ENCODE results near the gene MSRB3. TPM values are rescaled to one million over a fixed set of nuclear protein-coding genes. Genes with fewer than 3 reads are reported as not detected.

Gene MSRB3
- total and polyA plus RNA-seq, 7 donors: 15.4 to 64.1 (median 48.3) TPM

- H3K9me3 ChIP-seq: no peaks in the 10 kb centered on the region
- no peaks in the 10 kb centered on the region for H3K4me1 ChIP-seq
- DNase-seq (no peak), ATAC-seq (no peak)
- no peak overlapping the region for H3K4me3 ChIP-seq
- H3K27me3 ChIP-seq (ENCODE audit: insufficient read depth in 3 of 3, low read length in 2 of 3): no peaks in the 10 kb centered on the region
- WGBS, 3 donors: 94 to 95% (median 95%) methylated on average over 7 of the region's 7 CpGs
- intact Hi-C loops (cut with DNase I): no loop called here
- no peak for TF ChIP-seq CTCF (IDR thresholded peaks at IDR 0.05)
- H3K27ac ChIP-seq: no peak overlapping the region
- H3K36me3 ChIP-seq (ENCODE audit: insufficient read depth in 1 of 2, low read depth in 1 of 2): no peaks in the 10 kb centered on the region
Measured at GRCh38 chr12:65499167-65499566, 220.7 kb downstream of the MSRB3 start.

GRCh38 chr12:65500091-65500900, 221.8 kb downstream of the MSRB3 start:
- no peaks in the 10 kb centered on the region for H3K4me1 ChIP-seq
- ATAC-seq: no peak
- no peak for TF ChIP-seq CTCF (IDR thresholded peaks at IDR 0.05)
- no peaks in the 10 kb centered on the region for H3K9me3 ChIP-seq
- no peak for DNase-seq
- no peak overlapping the region for H3K27ac ChIP-seq
- 39 to 42% (median 41%) methylated on average over 7 of the region's 7 CpGs for WGBS, 3 donors
- H3K27me3 ChIP-seq (ENCODE audit: insufficient read depth in 3 of 3, low read length in 2 of 3): no peaks in the 10 kb centered on the region
- intact Hi-C loops (cut with DNase I): no loop called here
- H3K4me3 ChIP-seq: no peak overlapping the region
- no peaks in the 10 kb centered on the region for H3K36me3 ChIP-seq (ENCODE audit: insufficient read depth in 1 of 2, low read depth in 1 of 2)

GRCh38 chr12:65501093-65501621, 222.7 kb downstream of the MSRB3 start:
- Histone ChIP-seq H3K27ac (no peak overlapping the region), H3K4me3 (no peak overlapping the region), H3K27me3 (ENCODE audit: insufficient read depth in 3 of 3, low read length in 2 of 3) (no peaks in the 10 kb centered on the region), H3K4me1 (no peaks in the 10 kb centered on the region), H3K9me3 (no peaks in the 10 kb centered on the region), H3K36me3 (ENCODE audit: insufficient read depth in 1 of 2, low read depth in 1 of 2) (no peaks in the 10 kb centered on the region)
- intact Hi-C loops (cut with DNase I): no loop called here
- WGBS, 3 donors: 32 to 42% (median 36%) methylated on average over 6 of the region's 6 CpGs
- ATAC-seq (peak in 3 of 4 donors; percentile 13 to 53 (median 32)), DNase-seq (peak; percentile 51 to 76)
- no peak for TF ChIP-seq CTCF (IDR thresholded peaks at IDR 0.05)

DNA sequence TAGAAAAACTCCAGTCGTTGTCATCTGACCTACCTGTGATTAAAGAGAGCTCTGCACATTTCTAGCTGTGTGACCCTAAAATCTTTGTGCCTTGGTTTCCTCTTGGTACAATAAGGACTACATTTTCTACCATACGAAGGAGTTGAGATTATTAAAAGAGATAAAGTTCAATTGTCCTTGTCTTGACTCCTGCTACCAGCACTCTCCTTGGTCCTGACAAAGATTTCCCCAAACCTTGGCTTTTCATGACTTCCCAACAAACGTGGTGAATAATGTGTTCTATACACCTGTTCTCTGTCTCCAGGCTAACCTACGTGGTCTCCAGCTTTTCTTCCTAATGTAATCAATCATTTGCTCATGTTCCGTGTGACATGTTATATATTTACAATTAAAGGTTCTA, 223.5 kb downstream of the MSRB3 start:
- Histone ChIP-seq H3K27me3 (ENCODE audit: insufficient read depth in 3 of 3, low read length in 2 of 3) (no peaks in the 10 kb centered on the region), H3K27ac (no peak overlapping the region), H3K9me3 (no peaks in the 10 kb centered on the region), H3K36me3 (ENCODE audit: insufficient read depth in 1 of 2, low read depth in 1 of 2) (no peaks in the 10 kb centered on the region), H3K4me1 (no peaks in the 10 kb centered on the region), H3K4me3 (no peak overlapping the region)
- WGBS, 3 donors: 74 to 78% (median 78%) methylated on average over 5 of the region's 5 CpGs
- ATAC-seq (no peak), DNase-seq (no peak)
- intact Hi-C loops (cut with DNase I): no loop called here
- no peak for TF ChIP-seq CTCF (IDR thresholded peaks at IDR 0.05)
